H1 (cell line): ENCODE data around the gene SPRR2F. TPM values are rescaled to one million over a fixed set of nuclear protein-coding genes. Genes with fewer than 3 reads are reported as not detected.

Experiments used
- CTCF ChIA-PET: fragments of 300-600 bp; sonication (Branson Sonifier 250); formaldehyde crosslinking; loops from one replicate; lab custom pipeline; 2021; ENCODE audit not compliant: partially characterized antibody; lab: Charles Lee
- POLR2A ChIA-PET: fragments of 300-600 bp; sonication (Branson Sonifier 250); formaldehyde crosslinking; loops from one replicate; lab custom pipeline; 2021; ENCODE audit warnings: inconsistent platforms; ENCODE audit not compliant: partially characterized antibody; lab: Charles Lee
- DNase-seq, 2 experiments: peaks; one replicate each; pipeline versions ENCODE4 v3.0.0 to v3.0.0-alpha.2; 2010 to 2022; ENCODE audit warnings: low spot score in 2 of 2, low read depth in 1 of 2, mixed read lengths in 1 of 2
- FAIRE-seq: peaks from 2 replicates; lab custom pipeline; 2011; peaks lifted over from hg19 to GRCh38; lab: Jason Lieb, UNC
- H2AFZ ChIP-seq: 2 replicates; pipeline ENCODE4 v1.8.1; 2012; ENCODE audit warnings: low read length, inconsistent platforms
- H2AK5ac ChIP-seq: 2 replicates; pipeline ENCODE4 v1.6.1; 2013; ENCODE audit warnings: low read depth, low read length
- H2BK120ac ChIP-seq: replicated peaks from 2 replicates; pipeline ENCODE3; 2013; ENCODE audit warnings: low read depth, low read length, inconsistent platforms
- H2BK12ac ChIP-seq: 2 replicates; pipeline ENCODE4 v1.6.1; 2013; ENCODE audit warnings: low read depth, low read length
- H2BK15ac ChIP-seq: 2 replicates; pipeline ENCODE4 v1.6.1; 2013; ENCODE audit warnings: low read length
- H2BK20ac ChIP-seq: 2 replicates; pipeline ENCODE4 v1.6.1; 2013; ENCODE audit warnings: low read length
- H2BK5ac ChIP-seq: 2 replicates; pipeline ENCODE4 v1.6.1; 2013; ENCODE audit warnings: low read depth, low read length
- H3K14ac ChIP-seq: 2 replicates; pipeline ENCODE4 v1.6.1; 2013; ENCODE audit warnings: inconsistent platforms; ENCODE audit not compliant: insufficient read length
- H3K18ac ChIP-seq: 2 replicates; pipeline ENCODE4 v1.6.1; 2013; ENCODE audit warnings: low read length; ENCODE audit errors: extremely low read depth
- H3K23ac ChIP-seq: 2 replicates; pipeline ENCODE4 v1.6.1; 2013; ENCODE audit warnings: inconsistent platforms; ENCODE audit not compliant: insufficient read length
- H3K23me2 ChIP-seq: 2 replicates; pipeline ENCODE4 v1.6.1; 2013; ENCODE audit warnings: low read depth, low read length
- H3K27ac ChIP-seq: 2 replicates; pipeline ENCODE4 v1.6.1; 2011; ENCODE audit warnings: low read depth, low read length, inconsistent platforms
- H3K27me3 ChIP-seq, 4 experiments: replicated peaks in 1 of 4; 1 replicate in 1 of 4; 2 replicates in 3 of 4; pipeline versions ENCODE4 v1.6.1 to v1.8.1; 2011 to 2013; ENCODE audit warnings: low read length in 3 of 4, mild to moderate bottlenecking in 3 of 4, inconsistent platforms in 2 of 4, mixed read lengths in 2 of 4, moderate library complexity in 1 of 4; ENCODE audit not compliant: control insufficient read depth in 3 of 4, insufficient read depth in 3 of 4; ENCODE audit errors: extremely low read depth in 1 of 4
- H3K36me3 ChIP-seq, 4 experiments: 2 replicates each; pipeline versions ENCODE4 v1.6.1 to v1.8.1; 2011 to 2013; ENCODE audit warnings: mild to moderate bottlenecking in 4 of 4, low read length in 3 of 4, moderate library complexity in 2 of 4, control low read depth in 1 of 4, inconsistent platforms in 1 of 4; ENCODE audit not compliant: insufficient read depth in 4 of 4, control insufficient read depth in 2 of 4
- H3K4ac ChIP-seq: replicated peaks from 2 replicates; pipeline ENCODE3; 2013; ENCODE audit warnings: low read length, low read depth, mixed read lengths, inconsistent platforms; ENCODE audit not compliant: insufficient read length
- H3K4me1 ChIP-seq, 4 experiments: replicated peaks in 1 of 4; 1 replicate in 1 of 4; 2 replicates in 3 of 4; pipeline versions ENCODE4 v1.6.1 to v1.8.1; 2011 to 2013; ENCODE audit warnings: low read length in 3 of 4, inconsistent platforms in 2 of 4, mixed read lengths in 1 of 4; ENCODE audit not compliant: insufficient read depth in 4 of 4, control insufficient read depth in 3 of 4
- H3K4me2 ChIP-seq, 2 experiments: 2 replicates each; pipeline versions ENCODE4 v1.6.1 to v1.8.1; 2011 to 2013; ENCODE audit warnings: low read depth in 2 of 2, low read length in 2 of 2, control low read depth in 1 of 2, inconsistent platforms in 1 of 2, mild to moderate bottlenecking in 1 of 2; ENCODE audit not compliant: insufficient read depth in 1 of 2
- H3K4me3 ChIP-seq, 4 experiments: fragments of 200-600, 300-600 bp in 1 of 4; sonication (generic), shearing (Covaris generic), sonication (Bioruptor Twin) in 1 of 4; 2 replicates each; pipeline versions ENCODE4 v1.5.1 to v1.8.1; 2011 to 2016; ENCODE audit warnings: low read length in 4 of 4, low read depth in 3 of 4, control low read depth in 2 of 4, inconsistent platforms in 2 of 4, mild to moderate bottlenecking in 2 of 4, mixed read lengths in 1 of 4, moderate library complexity in 1 of 4; ENCODE audit not compliant: insufficient read depth in 2 of 4; ENCODE audit errors: extremely low read depth in 1 of 4
- H3K56ac ChIP-seq: replicated peaks from 2 replicates; pipeline ENCODE3; 2013; ENCODE audit warnings: low read depth, mild to moderate bottlenecking, mixed read lengths, low read length, inconsistent platforms; ENCODE audit not compliant: insufficient read length
- H3K79me1 ChIP-seq: 2 replicates; pipeline ENCODE4 v1.6.1; 2013; ENCODE audit warnings: low read depth, low read length, control low read depth
- H3K79me2 ChIP-seq, 2 experiments: 2 replicates each; pipeline versions ENCODE4 v1.6.1 to v1.8.1; 2012 to 2013; ENCODE audit warnings: low read length in 2 of 2, mild to moderate bottlenecking in 2 of 2, inconsistent platforms in 1 of 2; ENCODE audit not compliant: insufficient read depth in 2 of 2, control insufficient read depth in 1 of 2
- H3K9ac ChIP-seq, 4 experiments: replicated peaks in 1 of 4; 1 replicate in 1 of 4; 2 replicates in 3 of 4; pipeline versions ENCODE4 v1.6.1 to v1.8.1; 2011 to 2013; ENCODE audit warnings: low read depth in 3 of 4, low read length in 3 of 4, control low read depth in 2 of 4, mild to moderate bottlenecking in 2 of 4, moderate library complexity in 2 of 4, inconsistent platforms in 1 of 4; ENCODE audit errors: extremely low read depth in 1 of 4
- H3K9me3 ChIP-seq, 2 experiments: 2 replicates each; pipeline versions ENCODE4 v1.6.1 to v1.8.1; 2012 to 2013; ENCODE audit warnings: mild to moderate bottlenecking in 2 of 2, moderate library complexity in 2 of 2, control low read depth in 1 of 2, inconsistent platforms in 1 of 2, low read depth in 1 of 2, low read length in 1 of 2, mixed read lengths in 1 of 2; ENCODE audit not compliant: insufficient read depth in 2 of 2
- H4K20me1 ChIP-seq, 2 experiments: replicated peaks in 1 of 2; 2 replicates each; pipeline versions ENCODE3 to v1.8.1; 2011 to 2013; ENCODE audit warnings: inconsistent platforms in 2 of 2, low read length in 2 of 2, mild to moderate bottlenecking in 1 of 2; ENCODE audit not compliant: insufficient read depth in 2 of 2, control insufficient read depth in 1 of 2
- H4K5ac ChIP-seq: 2 replicates; pipeline ENCODE4 v1.6.1; 2013; ENCODE audit warnings: low read length, low read depth, mixed read lengths, inconsistent platforms; ENCODE audit not compliant: insufficient read length
- H4K8ac ChIP-seq: 2 replicates; pipeline ENCODE4 v1.8.0; 2013; ENCODE audit warnings: mild to moderate bottlenecking, moderate library complexity, low read length, inconsistent platforms; ENCODE audit not compliant: insufficient read depth; ENCODE audit errors: extremely low read depth
- H4K91ac ChIP-seq: replicated peaks from 2 replicates; pipeline ENCODE3; 2013; ENCODE audit warnings: low read length, mixed read lengths, inconsistent platforms; ENCODE audit not compliant: insufficient read length
- BACH1 ChIP-seq: IDR thresholded peaks from 2 replicates; pipeline ENCODE4 v1.6.1; 2012; ENCODE audit warnings: low read length, improper control_type of control experiment
- CTBP2 ChIP-seq: IDR thresholded peaks from 2 replicates; pipeline ENCODE4 v1.7.0; 2011; ENCODE audit warnings: borderline replicate concordance, mild to moderate bottlenecking, moderate library complexity, mixed read lengths, low read length; ENCODE audit not compliant: insufficient read depth, insufficient read length
- FOSL1 ChIP-seq: IDR thresholded peaks from 2 replicates; pipeline ENCODE4 v1.6.1; 2011; ENCODE audit warnings: mild to moderate bottlenecking, low read depth, low read length, moderate library complexity; ENCODE audit not compliant: insufficient read depth
- GTF2F1 ChIP-seq: IDR thresholded peaks from 2 replicates; pipeline ENCODE4 v1.6.1; 2012; ENCODE audit warnings: low read depth, low read length, improper control_type of control experiment, borderline replicate concordance
- HDAC2 ChIP-seq, 2 experiments: fragments of 300-600 bp in 1 of 2; sonication (generic) in 1 of 2; IDR thresholded peaks; 2 replicates each; pipeline ENCODE4 v1.6.1; 2011 to 2012; ENCODE audit warnings: low read depth in 2 of 2, low read length in 2 of 2, mild to moderate bottlenecking in 2 of 2, moderate library complexity in 2 of 2, borderline replicate concordance in 1 of 2, inconsistent platforms in 1 of 2
- JUND ChIP-seq: IDR thresholded peaks from 2 replicates; pipeline ENCODE4 v1.6.1; 2011; ENCODE audit warnings: mild to moderate bottlenecking, improper control_type of control experiment, low read length
- MAFK ChIP-seq: IDR thresholded peaks from 2 replicates; pipeline ENCODE4 v1.6.1; 2012; ENCODE audit warnings: low read depth, mild to moderate bottlenecking, improper control_type of control experiment, low read length
- NANOG ChIP-seq: IDR thresholded peaks from 2 replicates; pipeline ENCODE4 v1.6.1; 2011; ENCODE audit warnings: low read length, low read depth, mild to moderate bottlenecking, inconsistent platforms; ENCODE audit not compliant: insufficient read depth, poor library complexity, severe bottlenecking
- NRF1 ChIP-seq: IDR thresholded peaks from 2 replicates; pipeline ENCODE4 v1.6.1; 2011; ENCODE audit warnings: mild to moderate bottlenecking, low read depth, low read length, improper control_type of control experiment
- RXRA ChIP-seq: IDR thresholded peaks from 2 replicates; pipeline ENCODE4 v1.6.1; 2011; ENCODE audit warnings: low read depth, mild to moderate bottlenecking, low read length, moderate library complexity; ENCODE audit not compliant: insufficient read depth
- SIN3A ChIP-seq, 2 experiments: IDR thresholded peaks in 1 of 2; conservative IDR thresholded peaks in 1 of 2; 2 replicates each; pipeline ENCODE4 v1.6.1; 2011 to 2012; ENCODE audit warnings: low read length in 2 of 2, improper control_type of control experiment in 1 of 2, low read depth in 1 of 2, mild to moderate bottlenecking in 1 of 2
- TBP ChIP-seq: IDR thresholded peaks from 2 replicates; pipeline ENCODE4 v1.6.1; 2011; ENCODE audit warnings: low read depth, low read length, improper control_type of control experiment
- YY1 ChIP-seq: IDR thresholded peaks from 2 replicates; pipeline ENCODE4 v1.6.1; 2011; ENCODE audit warnings: low read depth, mild to moderate bottlenecking, low read length
- WGBS, 2 experiments: shearing (Covaris generic) in 1 of 2; methylation state at CpG; one replicate each; pipeline versions ENCODE4 v1.1.6 to v1.1.7; 2013 to 2015; ENCODE audit warnings: low lambda C conversion rate in 2 of 2, mixed read lengths in 2 of 2, inconsistent platforms in 1 of 2, low coverage in 1 of 2, missing lambda C conversion rate in 1 of 2; ENCODE audit not compliant: insufficient replicate concordance in 2 of 2, insufficient coverage in 1 of 2, insufficient read length in 1 of 2; ENCODE audit errors: extremely low coverage in 1 of 2, missing lambda C conversion rate in 1 of 2; 5-methylcytosine and 5-hydroxymethylcytosine counted together
- polyA plus RNA-seq, 7 experiments: library from polyadenylated mRNA; depleted of rRNA in 3 of 7; stranded (reverse) in 5 of 7; unstranded in 2 of 7; fragments of >200 nt in 5 of 7; fragments of 200-250 nt in 2 of 7; gene quantifications; 1 replicate in 5 of 7; 2 replicates in 1 of 7; 4 replicates in 1 of 7; pipeline versions ENCODE4 v1.2.1 to v1.2.3, GENCODE V29; 2011 to 2013; ENCODE audit warnings: missing spikeins in 2 of 7, mixed read lengths in 2 of 7
- total RNA-seq: library from RNA; stranded (reverse); fragmentation: NEBNext Ultra II Directional; extraction: Animal tissue kit (Norgen Biotek cat#: 25700); gene quantifications from 2 replicates; pipeline ENCODE4 v1.2.1, GENCODE V29; 2021
- TF ChIP-seq, protein P1 (sequence below): IDR thresholded peaks from 2 replicates; pipeline ENCODE4 v1.6.1; 2012; ENCODE audit warnings: inconsistent platforms

The SPRR2F gene
- total and polyA plus RNA-seq, 2 of the 8 experiments (the other 6 are each of a cell fraction or from before 2014, with no cell fraction given) = 0.50 to 1.1 TPM

DNA sequence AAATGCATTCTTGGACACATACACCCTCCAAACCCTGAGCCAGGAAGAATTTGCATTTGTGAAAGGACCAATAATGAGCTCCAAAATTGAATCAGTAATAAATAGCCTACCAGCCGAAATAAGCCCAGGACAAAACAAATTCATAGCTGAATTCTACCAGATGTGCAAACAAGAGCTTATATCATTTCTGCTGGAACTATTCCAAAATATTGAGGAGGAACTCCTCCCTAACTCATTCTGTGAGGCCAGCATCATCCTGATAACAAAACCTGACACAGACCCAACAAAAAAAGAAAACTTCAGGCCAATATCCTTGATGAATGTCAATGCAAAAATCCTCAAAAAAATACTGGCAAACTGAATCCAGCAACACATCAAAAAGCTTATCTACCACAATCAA is 25.7 kb downstream of the SPRR2F start:
- Histone ChIP-seq H3K23ac (no peak overlapping the region), H3K14ac (no peak overlapping the region), H3K36me3 (no peaks in the 10 kb centered on the region), H2BK5ac (no peak overlapping the region), H2AK5ac (no peak overlapping the region), H3K27ac (no peak overlapping the region), H4K8ac (no peak overlapping the region), H3K79me2 (no peaks in the 10 kb centered on the region), H3K4me3 (no peak overlapping the region), H3K4me2 (no peak overlapping the region), H2AFZ (no peak overlapping the region), H3K4ac (no peak overlapping the region), H4K20me1 (no peaks in the 10 kb centered on the region), H3K4me1 (no peaks in the 10 kb centered on the region; a peak in 1 of 7 replicates), H2BK12ac (no peak overlapping the region), H3K27me3 (no peaks in the 10 kb centered on the region), H4K91ac (no peak overlapping the region), H2BK20ac (no peak overlapping the region), H3K56ac (no peak overlapping the region), H3K23me2 (no peaks in the 10 kb centered on the region), H2BK15ac (no peak overlapping the region), H4K5ac (no peak overlapping the region), H3K9me3 (peaks cover 0 to 4% of the 10 kb centered on the region in 2 experiments; a peak in 1 of 4 replicates), H3K79me1 (no peaks in the 10 kb centered on the region), H3K9ac (no peak overlapping the region), H3K18ac (no peak overlapping the region), H2BK120ac (no peak overlapping the region)
- POLR2A ChIA-PET = no interaction called here
- WGBS, 2 experiments = 96% methylated on average over 1 of the region's 1 CpG; no CpG with 5 or more reads in 1 of the 2 experiments
- FAIRE-seq (no peak), DNase-seq (no peak)
- CTCF ChIA-PET = no interaction called here
- no peak for TF ChIP-seq FOSL1
- TF ChIP-seq BACH1 = no peak
- no peak for TF ChIP-seq SIN3A (conservative IDR thresholded peaks at IDR 0.05 in 1 of 2, IDR thresholded peaks at IDR 0.05 in 1 of 2; ENCODE audit: low read depth in 1 of 2, low read length in 2 of 2)
- TF ChIP-seq GTF2F1 = no peak
- no peak for TF ChIP-seq NRF1
- no peak for TF ChIP-seq MAFK
- no peak for TF ChIP-seq RXRA
- no peak for TF ChIP-seq NANOG
- TF ChIP-seq JUND = no peak
- TF ChIP-seq CTBP2 = no peak
- TF ChIP-seq YY1 = no peak
- TF ChIP-seq TBP = no peak
- TF ChIP-seq HDAC2 (IDR thresholded peaks at IDR 0.05; ENCODE audit: borderline replicate concordance in 1 of 2, low read depth in 2 of 2, low read length in 2 of 2) = no peak
- TF ChIP-seq, protein P1, sequence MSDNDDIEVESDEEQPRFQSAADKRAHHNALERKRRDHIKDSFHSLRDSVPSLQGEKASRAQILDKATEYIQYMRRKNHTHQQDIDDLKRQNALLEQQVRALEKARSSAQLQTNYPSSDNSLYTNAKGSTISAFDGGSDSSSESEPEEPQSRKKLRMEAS = no peak
